ENCODE data around the gene RPRD1B. TPM values are rescaled to one million over a fixed set of nuclear protein-coding genes. Genes with fewer than 3 reads are reported as not detected.

RPRD1B gene
- total and polyA plus RNA-seq, 2 of the 13 experiments (the other 11 are each of a cell fraction or from before 2014, with no cell fraction given) = 31.1 to 41.5 TPM

- TF ChIP-seq SALL1 (CRISPR knock-in tag; IDR thresholded peaks at IDR 0.05) = peak; percentile 45; the same call in 1 of the 2 replicates
- TF ChIP-seq ZNF180 (CRISPR knock-in tag; IDR thresholded peaks at IDR 0.05; ENCODE audit: borderline replicate concordance, low read depth) = no peak
- peak; percentile 69; the same call in 1 of the 2 replicates for TF ChIP-seq TSC22D2 (CRISPR knock-in tag; IDR thresholded peaks at IDR 0.05; ENCODE audit: borderline replicate concordance)
- 0 out of 2 replicates have a peak, but pooled peaks have one; percentile 42 for TF ChIP-seq ETV6 (CRISPR knock-in tag; conservative IDR thresholded peaks at IDR 0.05)
- TF ChIP-seq ISX (CRISPR knock-in tag; conservative IDR thresholded peaks at IDR 0.05) = no peak
- no peak for TF ChIP-seq ZNF816 (CRISPR knock-in tag; IDR thresholded peaks at IDR 0.05; ENCODE audit: borderline replicate concordance)
- TF ChIP-seq ATF2 (CRISPR knock-in tag; IDR thresholded peaks at IDR 0.05) = no peak
- peak; percentile 59; the same call in 1 of the 2 replicates for TF ChIP-seq GABPB1 (CRISPR knock-in tag; IDR thresholded peaks at IDR 0.05)
- TF ChIP-seq ERF (CRISPR knock-in tag; IDR thresholded peaks at IDR 0.05) = peak; percentile 73; the same call in 1 of the 2 replicates
- TF ChIP-seq ZNF614 (CRISPR knock-in tag; IDR thresholded peaks at IDR 0.05; ENCODE audit: borderline replicate concordance) = peak; percentile 84; the same call in 1 of the 2 replicates
- peak; percentile 50 for TF ChIP-seq RCOR2 (CRISPR knock-in tag; IDR thresholded peaks at IDR 0.05)
- no peak for TF ChIP-seq ZNF296 (CRISPR knock-in tag; conservative IDR thresholded peaks at IDR 0.05)
- 0 out of 2 replicates have a peak, but pooled peaks have one; percentile 31 for TF ChIP-seq THAP9 (CRISPR knock-in tag; IDR thresholded peaks at IDR 0.05; ENCODE audit: borderline replicate concordance)
- TF ChIP-seq TCF7L2 (IDR thresholded peaks at IDR 0.05; ENCODE audit: low read depth, low read length) = no peak
- no peak for TF ChIP-seq ZNF839 (CRISPR knock-in tag; IDR thresholded peaks at IDR 0.05; ENCODE audit: borderline replicate concordance)
- no peak for TF ChIP-seq DNMT1 (CRISPR knock-in tag; IDR thresholded peaks at IDR 0.05)
- TF ChIP-seq ZSCAN20 (CRISPR knock-in tag; IDR thresholded peaks at IDR 0.05; ENCODE audit: borderline replicate concordance) = no peak
- peak in 1 of 2 experiments; percentile 60; a peak in 2 of 4 replicates for TF ChIP-seq HMGXB4 (CRISPR knock-in tag; IDR thresholded peaks at IDR 0.05; ENCODE audit: borderline replicate concordance in 1 of 2, low read depth in 1 of 2)
- peak; percentile 66 for TF ChIP-seq ZNF501 (CRISPR knock-in tag; IDR thresholded peaks at IDR 0.05)
- TF ChIP-seq ZMYM2 (CRISPR knock-in tag; IDR thresholded peaks at IDR 0.05) = no peak
- no peak for TF ChIP-seq SALL2 (CRISPR knock-in tag; IDR thresholded peaks at IDR 0.05)
These were observed 89.6 kb downstream of the RPRD1B start (continued) for GRCh38 chr20:38123021-38123587.
